ENCODE results near the gene LPP. TPM values are rescaled to one million over a fixed set of nuclear protein-coding genes. Genes with fewer than 3 reads are reported as not detected.

Gene LPP
- total and polyA plus RNA-seq, 9 of the 15 experiments (the other 6 are each of a cell fraction or from before 2014, with no cell fraction given) = 0.07 to 0.18 TPM; not detected in 7

GRCh38 chr3:188365184-188365583 lies 211.2 kb downstream of the LPP start:
- FAIRE-seq (no peak), DNase-seq (ENCODE audit: extremely low read depth in 1 of 4, low spot score in 3 of 4) (no peak), ATAC-seq (no peak)
- no TSS peak for BruUV-seq (replicated peaks)
- no peaks in the 10 kb centered on the region for H3K79me2 ChIP-seq (ENCODE audit: control insufficient read depth, insufficient read depth, low read length)
- H3K9ac ChIP-seq (ENCODE audit: insufficient read depth in 1 of 2, low read depth in 2 of 2, low read length in 2 of 2) = no peak overlapping the region
- no peak overlapping the region for H3K27ac ChIP-seq (ENCODE audit: extremely low read depth, low read depth, low read length)
- WGBS (ENCODE audit: insufficient coverage, low coverage, missing lambda C conversion rate) = 0% methylated on average over 5 of the region's 5 CpGs
- no peaks in the 10 kb centered on the region for H3K36me3 ChIP-seq (ENCODE audit: control insufficient read depth, insufficient read depth, low read length)
- no peak overlapping the region for H2AFZ ChIP-seq (ENCODE audit: low read depth, low read length)
- H3K9me1 ChIP-seq (ENCODE audit: control insufficient read depth, insufficient read depth, low read length) = no peaks in the 10 kb centered on the region
- ChIA-PET CTCF (ENCODE audit: low intra/inter-chr PET ratio) (no interaction called here), POLR2A (no interaction called here)
- no peaks in the 10 kb centered on the region for H3K9me3 ChIP-seq (replicated peaks; ENCODE audit: control insufficient read depth, insufficient read depth, low read depth, low read length)
- no peaks in the 10 kb centered on the region for H4K20me1 ChIP-seq (replicated peaks; ENCODE audit: control insufficient read depth, insufficient read depth, low read length)
- H3K4me3 ChIP-seq = no peak overlapping the region
- intact Hi-C loops (cut with micrococcal nuclease) (no loop called here), in situ Hi-C loops (cut with MboI) (no loop called here)
- no peaks in the 10 kb centered on the region for H3K4me1 ChIP-seq (replicated peaks in 1 of 2; ENCODE audit: control insufficient read depth in 2 of 2, insufficient read depth in 2 of 2, low read length in 2 of 2)
- H3K4me2 ChIP-seq (ENCODE audit: insufficient read depth, low read length) = no peak overlapping the region
- no peaks in the 10 kb centered on the region for H3K27me3 ChIP-seq (ENCODE audit: control insufficient read depth in 2 of 2, insufficient read depth in 2 of 2, low read length in 2 of 2)
- TF ChIP-seq NCOA4 (IDR thresholded peaks at IDR 0.05; ENCODE audit: partially characterized antibody) (no peak), CEBPG (CRISPR knock-in tag; IDR thresholded peaks at IDR 0.05) (no peak), CEBPG (tag; conservative IDR thresholded peaks at IDR 0.05 in 1 of 2, IDR thresholded peaks at IDR 0.05 in 1 of 2) (no peak), ELF2 (CRISPR knock-in tag; IDR thresholded peaks at IDR 0.05) (no peak), ZNF24 (IDR thresholded peaks at IDR 0.05) (no peak), NKRF (IDR thresholded peaks at IDR 0.05; ENCODE audit: borderline replicate concordance) (no peak), ARID1B (IDR thresholded peaks at IDR 0.05) (no peak), HNRNPUL1 (IDR thresholded peaks at IDR 0.05; ENCODE audit: low read length) (no peak)

All from K562 (cell line).